HEK293T (cell line): ENCODE data around the gene DHRS3.
"Not testable (repeated sequence)": the region's sequence is repeated elsewhere in the genome, so short reads cannot be mapped to it uniquely, and the experiment has no call there.

Experiments
- ARNT ChIP-seq: fragments of 450-650 bp; IDR thresholded peaks from 2 replicates; pipeline ENCODE4 v1.6.1; 2017; ENCODE audit warnings: mild to moderate bottlenecking
- BHLHE40 ChIP-seq: fragments of 450-650 bp; IDR thresholded peaks from 2 replicates; pipeline ENCODE4 v1.6.1; 2016; ENCODE audit warnings: mild to moderate bottlenecking, moderate library complexity, borderline replicate concordance
- CTBP1 ChIP-seq: fragments of 450-650 bp; IDR thresholded peaks from 2 replicates; pipeline ENCODE4 v1.6.1; 2016; ENCODE audit warnings: borderline replicate concordance
- ELF4 ChIP-seq: fragments of 450-650 bp; IDR thresholded peaks from 2 replicates; pipeline ENCODE4 v1.6.1; 2017; ENCODE audit warnings: antibody characterized with exemption
- FOXA1 ChIP-seq: fragments of 450-650 bp; IDR thresholded peaks from 2 replicates; pipeline ENCODE4 v1.6.1; 2016; ENCODE audit warnings: mild to moderate bottlenecking
- FOXK2 ChIP-seq: fragments of 450-650 bp; IDR thresholded peaks from 2 replicates; pipeline ENCODE4 v1.6.1; 2016; ENCODE audit warnings: mild to moderate bottlenecking
- FOXM1 ChIP-seq: fragments of 450-650 bp; IDR thresholded peaks from 2 replicates; pipeline ENCODE4 v1.6.1; 2017; ENCODE audit warnings: mild to moderate bottlenecking, borderline replicate concordance
- HDGF ChIP-seq: fragments of 450-650 bp; IDR thresholded peaks from 2 replicates; pipeline ENCODE4 v1.6.1; 2017; ENCODE audit warnings: antibody characterized with exemption, borderline replicate concordance
- L3MBTL2 ChIP-seq: fragments of 450-650 bp; conservative IDR thresholded peaks from 2 replicates; pipeline ENCODE4 v1.6.1; 2016; ENCODE audit warnings: mild to moderate bottlenecking
- NFRKB ChIP-seq: fragments of 450-650 bp; IDR thresholded peaks from 2 replicates; pipeline ENCODE4 v1.6.1; 2016; ENCODE audit warnings: mild to moderate bottlenecking, moderate library complexity
- SP1 ChIP-seq: fragments of 450-650 bp; IDR thresholded peaks from 2 replicates; pipeline ENCODE4 v1.6.1; 2017
- SUZ12 ChIP-seq: fragments of 450-650 bp; IDR thresholded peaks from 2 replicates; pipeline ENCODE4 v1.6.1; 2016; ENCODE audit warnings: mild to moderate bottlenecking
- TF ChIP-seq, protein P1 (sequence below): fragments of 450-650 bp; IDR thresholded peaks from 2 replicates; pipeline ENCODE4 v1.6.1; 2016

DNA sequence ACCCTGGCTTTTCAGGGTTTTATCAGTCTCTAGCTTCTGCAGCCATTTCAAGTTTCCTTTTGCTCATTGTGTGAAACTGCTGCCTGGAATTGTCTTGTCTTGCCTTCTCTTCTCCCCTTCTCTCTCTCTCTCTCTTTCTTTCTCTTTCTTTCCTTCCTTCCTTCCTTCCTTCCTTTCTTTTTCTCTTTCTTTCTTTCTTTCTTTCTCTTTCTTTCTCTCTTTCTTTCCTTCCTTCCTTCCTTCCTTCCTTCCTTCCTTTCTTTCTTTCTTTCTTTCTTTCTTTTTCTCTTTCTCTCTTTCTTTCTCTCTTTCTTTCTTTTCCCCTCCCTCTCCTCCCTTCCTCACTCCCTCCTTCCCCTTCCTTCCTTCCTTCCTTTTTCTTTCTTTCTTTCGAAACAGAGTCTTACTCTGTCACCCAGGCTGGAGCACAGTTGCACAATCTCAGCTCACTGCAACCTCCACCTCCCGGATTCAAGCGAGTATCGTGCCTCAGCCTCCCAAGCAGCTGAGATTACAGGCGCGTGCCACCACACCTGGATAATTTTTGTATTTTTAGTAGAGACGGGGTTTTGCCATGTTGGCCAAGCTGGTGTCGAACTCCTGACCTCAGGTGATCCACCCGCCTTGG is 40.0 kb upstream of the DHRS3 start:
- not testable (repeated sequence) for TF ChIP-seq NFRKB, HDGF, ARNT, BHLHE40, SUZ12, SP1, FOXM1, FOXA1, CTBP1, L3MBTL2, ELF4, FOXK2
- TF ChIP-seq, protein P1, sequence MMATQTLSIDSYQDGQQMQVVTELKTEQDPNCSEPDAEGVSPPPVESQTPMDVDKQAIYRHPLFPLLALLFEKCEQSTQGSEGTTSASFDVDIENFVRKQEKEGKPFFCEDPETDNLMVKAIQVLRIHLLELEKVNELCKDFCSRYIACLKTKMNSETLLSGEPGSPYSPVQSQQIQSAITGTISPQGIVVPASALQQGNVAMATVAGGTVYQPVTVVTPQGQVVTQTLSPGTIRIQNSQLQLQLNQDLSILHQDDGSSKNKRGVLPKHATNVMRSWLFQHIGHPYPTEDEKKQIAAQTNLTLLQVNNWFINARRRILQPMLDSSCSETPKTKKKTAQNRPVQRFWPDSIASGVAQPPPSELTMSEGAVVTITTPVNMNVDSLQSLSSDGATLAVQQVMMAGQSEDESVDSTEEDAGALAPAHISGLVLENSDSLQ, result not testable (repeated sequence)
